PC-3 (cell line): ENCODE results near the gene MROH8.

Experiments used
- EZH2 ChIP-seq: fragments of 300-600 bp; sonication (generic); IDR thresholded peaks from one replicate; pipeline ENCODE4 v1.6.1; 2017; ENCODE audit warnings: antibody characterized with exemption, mild to moderate bottlenecking, low read length; ENCODE audit not compliant: unreplicated experiment
- TF ChIP-seq, protein P1 (sequence below): fragments of 300-600 bp; sonication (generic); conservative IDR thresholded peaks from 2 replicates; pipeline ENCODE4 v1.5.1; 2017; ENCODE audit warnings: antibody characterized with exemption, low read depth, mild to moderate bottlenecking, low read length

GRCh38 chr20:37128803-37129202, 50.5 kb downstream of the MROH8 start:
- TF ChIP-seq, protein P1, sequence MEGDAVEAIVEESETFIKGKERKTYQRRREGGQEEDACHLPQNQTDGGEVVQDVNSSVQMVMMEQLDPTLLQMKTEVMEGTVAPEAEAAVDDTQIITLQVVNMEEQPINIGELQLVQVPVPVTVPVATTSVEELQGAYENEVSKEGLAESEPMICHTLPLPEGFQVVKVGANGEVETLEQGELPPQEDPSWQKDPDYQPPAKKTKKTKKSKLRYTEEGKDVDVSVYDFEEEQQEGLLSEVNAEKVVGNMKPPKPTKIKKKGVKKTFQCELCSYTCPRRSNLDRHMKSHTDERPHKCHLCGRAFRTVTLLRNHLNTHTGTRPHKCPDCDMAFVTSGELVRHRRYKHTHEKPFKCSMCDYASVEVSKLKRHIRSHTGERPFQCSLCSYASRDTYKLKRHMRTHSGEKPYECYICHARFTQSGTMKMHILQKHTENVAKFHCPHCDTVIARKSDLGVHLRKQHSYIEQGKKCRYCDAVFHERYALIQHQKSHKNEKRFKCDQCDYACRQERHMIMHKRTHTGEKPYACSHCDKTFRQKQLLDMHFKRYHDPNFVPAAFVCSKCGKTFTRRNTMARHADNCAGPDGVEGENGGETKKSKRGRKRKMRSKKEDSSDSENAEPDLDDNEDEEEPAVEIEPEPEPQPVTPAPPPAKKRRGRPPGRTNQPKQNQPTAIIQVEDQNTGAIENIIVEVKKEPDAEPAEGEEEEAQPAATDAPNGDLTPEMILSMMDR, result no peak
- TF ChIP-seq EZH2, result no peak
